GM18508 (cell line): ENCODE results near the gene CDC20B.
"Not testable (repeated sequence)": the region's sequence is repeated elsewhere in the genome, so short reads cannot be mapped to it uniquely, and the experiment has no call there.

Experiments
- ATAC-seq: cut with Tn5 transposase; IDR thresholded peaks from one replicate; pipeline ENCODE4 v1.9.1; 2021; ENCODE audit warnings: moderate number of reproducible peaks; ENCODE audit not compliant: insufficient read depth, unreplicated experiment

The CDC20B gene

GRCh38 chr5:55160493-55161209 is 12.3 kb downstream of the CDC20B start:
- ATAC-seq: no peak

- ATAC-seq: no peak
These were observed 13.0 kb downstream of the CDC20B start, which contains the start of gene GPX8 for GRCh38 chr5:55159763-55160492. GPX8 (plus strand) TSS chr5:55160171; CDS start chr5:55160193, 22 bp downstream.

DNA sequence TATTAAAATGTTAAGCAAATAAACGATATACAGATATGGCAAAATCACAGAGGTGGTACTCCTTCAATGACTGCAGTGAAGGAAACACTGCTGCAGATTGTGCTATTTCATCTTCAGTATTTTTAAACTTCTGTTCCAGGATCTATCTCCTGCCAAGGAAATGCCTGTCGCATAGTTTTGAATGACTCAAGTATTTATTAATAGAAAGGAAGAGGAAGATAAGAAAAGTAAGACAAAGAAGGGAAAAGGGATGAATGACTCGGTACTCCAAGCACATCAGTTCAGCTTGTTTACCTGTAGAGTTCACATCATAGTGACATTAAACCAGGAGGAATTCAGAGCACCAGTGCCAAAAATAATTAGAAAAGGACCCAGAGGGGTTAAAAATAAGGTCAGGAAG is 18.1 kb downstream of the CDC20B start:
- ATAC-seq: no peak

GRCh38 chr5:55151923-55152842 is 20.8 kb downstream of the CDC20B start:
- no peak for ATAC-seq

GRCh38 chr5:55149308-55149795 is 23.6 kb downstream of the CDC20B start:
- no peak for ATAC-seq

DNA sequence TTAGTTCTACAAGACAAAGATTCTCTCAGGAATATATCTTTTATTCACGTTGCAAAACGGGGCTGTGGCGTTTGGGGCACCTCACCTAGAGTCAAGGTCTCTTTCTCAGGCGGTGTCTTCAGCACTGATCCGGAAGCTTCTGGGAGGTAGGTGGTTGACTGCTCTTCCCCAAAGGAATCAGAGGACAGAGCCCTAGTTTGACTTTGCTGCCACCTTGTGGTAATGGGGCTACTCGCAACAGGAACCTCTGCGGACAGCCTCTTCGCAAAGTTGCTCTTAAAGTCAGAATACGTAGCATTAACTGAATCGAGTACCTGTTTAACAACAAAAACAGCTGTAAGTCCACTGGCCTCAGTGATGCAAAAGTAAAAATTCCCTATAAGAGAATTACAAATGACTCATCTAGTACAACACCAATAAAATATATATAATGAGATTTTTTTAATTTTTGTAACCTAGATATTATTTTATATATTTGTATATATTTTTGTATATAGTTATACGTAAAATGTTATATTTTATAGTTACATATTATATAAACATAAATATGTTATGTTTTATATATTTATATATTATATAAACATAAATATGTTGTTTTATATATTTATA is 26.3 kb downstream of the CDC20B start:
- no peak for ATAC-seq

GRCh38 chr5:55146080-55146479 is 26.9 kb downstream of the CDC20B start:
- ATAC-seq: no peak

DNA sequence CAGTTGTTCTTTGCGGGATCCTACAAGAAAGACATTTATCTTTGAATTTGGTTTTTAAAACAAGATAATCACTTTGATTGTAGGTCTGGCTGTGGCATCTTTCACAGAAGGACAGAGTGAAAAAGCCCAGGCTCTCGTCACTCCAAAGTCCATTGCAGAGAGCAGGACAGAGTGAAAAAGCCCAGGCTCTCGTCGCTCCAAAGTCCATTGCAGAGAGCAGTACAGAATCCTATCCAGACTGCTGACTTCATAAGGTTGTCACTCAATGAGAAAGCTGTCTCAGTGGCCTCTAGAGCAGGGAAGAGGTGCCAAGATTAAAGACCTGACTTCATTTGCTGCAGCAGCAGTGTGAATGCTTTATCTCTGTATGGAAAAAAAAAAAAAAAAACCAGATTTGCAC is 29.4 kb downstream of the CDC20B start:
- ATAC-seq: no peak

DNA sequence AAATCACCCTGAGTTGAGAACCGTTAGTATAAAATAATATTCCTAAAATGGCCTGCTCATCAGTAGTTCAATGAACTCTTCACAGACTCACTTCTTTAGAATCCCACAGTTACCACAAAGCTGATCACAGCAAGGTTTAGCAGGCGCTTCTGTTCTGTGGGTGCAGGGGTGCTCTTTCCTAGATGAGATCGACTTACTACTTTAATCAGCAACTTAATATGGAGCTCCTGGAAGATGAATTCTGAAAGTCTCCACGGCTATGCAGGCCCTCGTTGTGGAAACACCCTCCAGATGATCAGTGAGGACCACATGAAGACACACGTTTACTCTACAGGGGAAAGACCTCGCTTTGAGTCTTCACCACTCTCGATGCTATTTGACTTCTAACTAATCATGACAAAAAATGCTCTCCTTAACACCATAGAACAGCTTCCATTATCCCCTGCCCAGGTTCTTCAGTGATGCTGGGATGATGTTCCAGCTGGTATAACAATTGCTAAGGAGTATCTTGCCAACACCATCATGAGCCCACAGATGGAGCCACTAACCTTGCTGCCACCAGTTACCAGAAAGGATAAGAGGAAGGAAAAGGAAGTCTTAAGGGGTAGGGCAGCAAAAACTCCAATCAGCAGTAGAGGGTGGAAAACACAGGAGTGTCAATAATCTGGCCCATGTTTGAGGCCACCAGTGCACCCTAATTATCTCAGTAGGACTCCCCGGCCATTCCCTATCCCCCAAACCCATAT is 30.9 kb downstream of the CDC20B start:
- ATAC-seq: no peak

DNA sequence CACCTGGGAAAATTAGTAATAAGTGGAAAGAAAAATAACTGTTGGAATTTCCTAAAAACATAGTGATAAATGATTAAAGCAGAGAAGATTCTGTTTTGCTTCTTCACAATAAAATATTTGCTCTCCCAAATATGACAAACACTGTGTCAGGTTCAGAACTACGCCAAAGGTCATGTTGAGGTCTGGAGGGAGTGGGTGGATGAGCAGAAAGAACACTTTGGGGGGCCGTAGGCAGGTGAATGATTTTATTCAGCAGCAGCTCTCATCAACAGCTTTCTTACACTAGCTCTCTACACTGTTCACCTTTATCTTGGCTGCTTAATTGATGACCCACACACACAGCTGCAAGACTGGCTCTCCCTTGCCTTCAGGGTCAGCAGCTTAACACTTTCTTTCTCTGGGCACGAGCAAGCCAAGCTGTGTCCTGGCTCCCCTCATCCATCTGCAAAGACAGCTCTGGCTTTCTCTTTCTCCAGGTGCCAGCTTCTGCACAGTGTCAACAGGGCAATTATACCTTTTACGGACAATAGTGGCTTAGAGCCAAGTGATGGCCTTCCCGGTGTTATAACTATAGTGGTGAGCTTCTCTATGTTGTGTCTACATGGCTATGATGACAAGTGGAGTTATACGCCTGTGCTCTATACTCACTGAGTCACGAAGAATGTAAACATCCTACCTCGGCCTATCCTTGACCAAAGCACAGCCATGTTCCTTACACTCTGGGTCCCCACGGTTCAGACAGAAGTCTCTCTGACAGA is 31.9 kb downstream of the CDC20B start:
- ATAC-seq: no peak

DNA sequence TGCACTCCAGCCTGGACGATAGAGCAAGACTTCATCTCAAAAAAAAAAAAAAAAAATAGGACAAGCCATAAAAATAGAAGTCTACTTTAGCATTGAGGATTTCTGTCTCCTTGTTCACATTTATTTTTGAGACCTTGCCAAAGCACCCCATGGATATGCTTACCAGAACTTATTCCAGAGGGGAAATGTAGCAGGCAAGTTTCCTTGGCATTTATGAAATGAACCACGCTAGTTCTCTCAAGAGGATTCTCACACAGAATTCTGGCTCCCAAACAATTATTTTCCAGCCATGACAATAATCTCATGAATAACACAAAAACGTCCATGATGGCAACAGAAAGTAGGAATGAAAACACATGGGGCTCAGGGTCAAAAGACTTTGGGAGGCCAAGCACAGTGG is 36.5 kb downstream of the CDC20B start:
- ATAC-seq: no peak

GRCh38 chr5:55134053-55134722 is 38.8 kb downstream of the CDC20B start:
- no peak for ATAC-seq

DNA sequence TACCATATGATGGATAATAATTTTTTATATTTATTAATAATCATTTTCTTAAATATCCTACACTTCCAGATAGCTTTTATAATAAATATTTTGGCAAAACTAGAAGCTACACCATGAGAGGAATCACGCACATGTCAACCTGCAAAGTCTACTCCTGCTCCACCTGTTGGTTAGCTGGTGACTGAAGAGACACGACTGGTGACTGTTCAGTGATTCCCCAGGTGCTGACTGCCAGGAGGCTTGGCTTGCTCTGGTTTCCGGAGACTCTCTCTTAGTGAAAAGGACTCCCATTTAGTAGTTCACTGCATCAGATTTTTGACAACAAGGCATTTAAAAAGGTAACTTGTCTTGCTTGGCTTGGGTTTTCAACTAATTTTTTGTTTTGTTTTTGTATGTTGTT is 49.6 kb downstream of the CDC20B start:
- ATAC-seq: no peak

DNA sequence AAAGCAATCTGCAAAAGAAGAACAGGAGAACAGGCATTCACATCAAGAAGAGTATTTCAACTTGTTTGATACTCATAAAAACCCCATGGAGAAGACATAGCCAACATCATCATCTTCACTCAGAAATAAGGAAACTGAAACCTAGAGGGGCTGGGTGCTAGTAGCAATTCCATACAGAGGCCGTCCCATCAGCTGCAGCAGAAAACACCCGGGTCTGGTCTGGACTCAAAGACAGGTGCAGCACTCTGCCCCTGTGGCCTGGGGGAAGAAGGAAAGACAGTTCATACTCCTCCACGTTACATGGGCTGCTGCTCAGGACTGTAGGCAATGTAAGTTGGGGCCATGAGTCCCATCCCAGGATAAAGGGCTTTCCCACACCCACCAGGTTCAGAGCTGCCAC is 58.9 kb downstream of the CDC20B start:
- no peak for ATAC-seq

DNA sequence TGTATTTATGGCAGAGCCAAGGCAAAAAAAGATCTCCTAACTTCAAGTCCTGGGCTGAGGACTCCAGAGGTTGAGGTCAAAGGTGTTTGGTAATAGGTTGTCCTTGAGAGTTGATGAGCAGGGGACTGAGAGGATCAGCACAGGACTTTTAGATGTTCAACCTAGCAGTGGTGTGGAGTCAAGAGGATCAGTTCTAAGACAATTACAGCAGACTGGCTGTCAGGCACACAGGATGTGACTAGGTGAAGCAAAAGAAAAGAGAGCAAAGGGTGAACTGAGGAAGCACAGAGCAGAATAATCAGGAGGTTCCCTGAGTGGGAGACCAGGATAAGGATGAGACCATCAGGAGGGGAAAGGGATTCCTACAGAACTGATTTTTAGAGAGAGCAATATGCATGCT is 59.6 kb downstream of the CDC20B start:
- no peak for ATAC-seq

GRCh38 chr5:55110217-55110616 is 62.8 kb downstream of the CDC20B start:
- ATAC-seq: no peak

DNA sequence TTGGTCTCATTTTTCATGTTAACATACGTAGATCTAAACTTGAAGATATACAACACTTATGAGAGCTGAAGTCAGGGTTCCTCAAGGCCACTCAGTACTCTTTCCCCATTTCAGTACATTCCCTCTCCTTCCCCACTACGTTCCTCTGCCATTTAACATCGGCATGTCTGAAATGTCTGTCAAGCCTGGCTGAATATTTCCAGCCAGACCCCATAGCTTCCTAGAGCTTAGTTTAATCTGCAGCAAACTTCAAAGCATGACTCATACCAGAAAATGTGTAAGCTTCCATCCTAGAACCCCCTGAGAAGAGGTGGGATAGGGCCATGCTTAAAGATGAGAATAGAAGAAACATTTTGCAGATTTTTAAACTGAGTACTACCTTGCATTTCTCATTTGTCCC is 64.3 kb downstream of the CDC20B start:
- no peak for ATAC-seq

DNA sequence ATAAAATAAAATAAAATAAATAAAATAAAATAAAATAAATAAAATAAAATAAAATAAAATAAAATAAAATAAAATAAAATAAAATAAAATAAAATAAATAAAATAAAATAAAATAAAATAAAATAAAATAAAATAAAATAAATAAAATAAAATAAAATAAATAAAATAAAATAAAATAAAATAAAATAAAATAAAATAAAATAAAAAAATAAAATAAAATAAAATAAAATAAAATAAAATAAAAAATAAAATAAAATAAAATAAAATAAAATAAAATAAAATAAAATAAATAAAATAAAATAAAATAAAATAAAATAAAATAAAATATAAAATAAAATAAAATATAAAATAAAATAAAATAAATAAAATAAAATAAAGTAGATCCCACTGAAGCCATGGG is 67.0 kb downstream of the CDC20B start:
- ATAC-seq: not testable (repeated sequence)
